ENCODE measurements around the gene VDR. TPM values are rescaled to one million over a fixed set of nuclear protein-coding genes. Genes with fewer than 3 reads are reported as not detected.

VDR gene
- total and polyA plus RNA-seq, 2 experiments from 2014 or later: 23.9 to 30.5 TPM

DNA sequence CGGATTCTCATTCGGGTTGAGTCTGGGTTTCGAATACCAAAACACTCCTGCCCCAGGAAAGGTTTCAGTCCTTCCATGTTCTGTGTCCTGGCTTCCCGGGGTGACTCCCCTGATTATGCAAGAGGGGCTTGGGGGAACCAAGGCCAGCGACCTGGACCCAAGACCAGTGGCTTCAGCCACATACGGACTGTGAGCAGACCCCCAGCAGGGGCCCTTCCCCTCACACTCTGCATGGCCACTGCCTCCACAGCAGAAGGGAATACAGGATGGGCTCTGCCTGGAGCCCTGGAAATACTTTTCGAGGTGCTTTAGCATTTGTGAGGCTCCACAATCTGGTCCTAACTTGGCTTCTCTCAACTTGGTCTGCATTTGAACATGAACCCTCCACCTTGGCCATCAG lies 104.2 kb downstream of the VDR start:
- H3K9me3 ChIP-seq (ENCODE audit: low read depth): no peaks in the 10 kb centered on the region
- DNase-seq: no peak
- peaks cover 90% of the 10 kb centered on the region for H3K79me2 ChIP-seq (ENCODE audit: insufficient read depth)
- in situ Hi-C loops (cut with MboI): no loop called here
- H3K9ac ChIP-seq: no peak overlapping the region; the same call in 1 of the 2 replicates
- H3K4me2 ChIP-seq (ENCODE audit: unreplicated experiment): no peak overlapping the region
- no peak for TF ChIP-seq EZH2 (IDR thresholded peaks at IDR 0.05; ENCODE audit: insufficient read depth, poor library complexity, severe bottlenecking)
- no peak for TF ChIP-seq EZH2phosphoT487 (IDR thresholded peaks at IDR 0.05; ENCODE audit: insufficient read depth, low read depth)
- peaks cover 12% of the 10 kb centered on the region; the same call in 1 of the 2 replicates for H4K20me1 ChIP-seq (ENCODE audit: insufficient read depth)
- H3K4me3 ChIP-seq: no peak overlapping the region
- no peak overlapping the region for H3K27ac ChIP-seq
- H3K27me3 ChIP-seq (replicated peaks; ENCODE audit: insufficient read depth): no peaks in the 10 kb centered on the region
- 64 to 72% methylated on average over 7 of the region's 7 CpGs for WGBS, 2 experiments (ENCODE audit: low coverage in 1 of 2, low lambda C conversion rate in 2 of 2, missing lambda C conversion rate in 2 of 2)
- no peaks in the 10 kb centered on the region; the same call in 1 of the 2 replicates for H3F3A ChIP-seq (ENCODE audit: insufficient read depth)
- no peaks in the 10 kb centered on the region for H3K9me2 ChIP-seq (ENCODE audit: insufficient read depth)
- H3K36me3 ChIP-seq (ENCODE audit: low read depth): peaks cover 7% of the 10 kb centered on the region; the same call in 1 of the 2 replicates
- H3K4me1 ChIP-seq (ENCODE audit: insufficient read depth): peaks cover 20% of the 10 kb centered on the region
- H2AFZ ChIP-seq: no peak overlapping the region

DNA sequence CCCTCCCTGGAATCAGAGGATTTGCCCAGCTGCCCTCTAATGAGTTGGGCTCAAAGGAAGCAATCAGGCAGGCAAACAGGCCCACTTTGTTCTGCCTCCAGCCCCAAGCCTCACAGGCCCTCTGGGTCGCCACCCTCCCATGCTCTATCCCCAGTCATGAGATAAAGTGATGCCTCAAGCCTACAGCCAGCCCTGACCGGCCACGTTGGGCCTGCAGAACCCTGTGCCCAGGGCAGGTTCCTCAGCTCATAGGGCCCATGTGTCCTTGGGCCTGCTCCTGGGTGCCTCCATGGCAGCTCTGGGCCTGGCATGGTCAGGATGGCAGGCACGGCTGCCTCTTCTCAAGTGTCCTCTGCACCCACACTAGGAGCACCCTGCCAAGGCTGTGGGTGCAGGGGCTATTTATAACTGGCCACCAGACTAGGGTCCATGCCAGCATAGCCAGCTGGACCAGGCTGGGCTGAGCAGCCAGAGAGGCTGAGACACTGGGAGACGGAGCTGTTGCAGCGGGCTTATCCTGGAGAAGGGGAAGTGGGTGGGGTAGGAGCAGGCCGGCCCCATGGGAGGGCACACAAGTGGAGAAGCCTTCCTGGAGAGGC lies 105.3 kb downstream of the VDR start:
- Histone ChIP-seq H3K4me1 (ENCODE audit: insufficient read depth) (peaks cover 15% of the 10 kb centered on the region), H3K9me2 (ENCODE audit: insufficient read depth) (no peaks in the 10 kb centered on the region), H3K27ac (peak overlapping the region; percentile 28), H3K4me3 (no peak overlapping the region), H3F3A (ENCODE audit: insufficient read depth) (no peaks in the 10 kb centered on the region; the same call in 1 of the 2 replicates), H3K9me3 (ENCODE audit: low read depth) (no peaks in the 10 kb centered on the region), H3K9ac (0 out of 2 replicates have a peak overlapping the region, but pooled peaks have one; percentile 3), H3K27me3 (replicated peaks; ENCODE audit: insufficient read depth) (no peaks in the 10 kb centered on the region), H2AFZ (no peak overlapping the region), H3K4me2 (ENCODE audit: unreplicated experiment) (no peak overlapping the region), H4K20me1 (ENCODE audit: insufficient read depth) (peaks cover 12% of the 10 kb centered on the region; the same call in 1 of the 2 replicates), H3K79me2 (ENCODE audit: insufficient read depth) (peaks cover 86% of the 10 kb centered on the region), H3K36me3 (ENCODE audit: low read depth) (peaks cover 14% of the 10 kb centered on the region; the same call in 1 of the 2 replicates)
- in situ Hi-C loops (cut with MboI): no loop called here
- WGBS, 2 experiments (ENCODE audit: low coverage in 1 of 2, low lambda C conversion rate in 2 of 2, missing lambda C conversion rate in 2 of 2): 61 to 67% methylated on average over 5 to 7 of the region's 7 CpGs
- TF ChIP-seq EZH2 (IDR thresholded peaks at IDR 0.05; ENCODE audit: insufficient read depth, poor library complexity, severe bottlenecking): no peak
- no peak for TF ChIP-seq EZH2phosphoT487 (IDR thresholded peaks at IDR 0.05; ENCODE audit: insufficient read depth, low read depth)
- peak; percentile 45 for DNase-seq

DNA sequence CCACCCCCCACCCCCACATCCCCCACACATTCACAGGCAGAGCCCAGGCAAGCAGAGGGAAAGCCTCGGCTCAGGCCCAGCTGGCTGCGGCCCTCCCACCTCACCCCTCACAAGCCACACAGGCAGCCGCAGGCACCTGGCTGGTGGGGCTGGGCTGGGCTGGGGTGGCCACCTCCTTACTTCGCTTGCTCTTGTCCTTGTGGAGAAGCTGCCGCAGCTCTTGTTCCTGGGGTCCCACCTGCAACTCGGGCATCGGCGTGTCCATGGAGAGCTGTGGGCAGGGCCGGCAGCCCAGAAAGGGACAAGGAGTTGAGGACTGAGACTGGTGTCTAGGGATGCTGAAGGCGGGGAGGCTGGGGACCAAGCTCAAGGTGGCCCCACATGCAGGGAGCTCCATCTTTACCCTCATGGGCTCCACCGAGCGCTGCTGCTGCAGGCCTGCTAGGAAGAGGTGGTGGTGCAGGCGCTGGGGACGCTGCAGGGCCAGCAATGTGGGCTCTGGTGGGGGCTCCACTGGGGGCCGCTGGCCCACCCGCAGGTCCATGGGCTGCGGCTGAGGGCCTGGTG lies 106.3 kb downstream of the VDR start:
- H4K20me1 ChIP-seq (ENCODE audit: insufficient read depth): peaks cover 12% of the 10 kb centered on the region; the same call in 1 of the 2 replicates
- H2AFZ ChIP-seq: no peak overlapping the region
- peaks cover 4% of the 10 kb centered on the region; the same call in 1 of the 2 replicates for H3F3A ChIP-seq (ENCODE audit: insufficient read depth)
- TF ChIP-seq EZH2 (IDR thresholded peaks at IDR 0.05; ENCODE audit: insufficient read depth, poor library complexity, severe bottlenecking): no peak
- no peak for TF ChIP-seq EZH2phosphoT487 (IDR thresholded peaks at IDR 0.05; ENCODE audit: insufficient read depth, low read depth)
- DNase-seq: no peak
- no peak overlapping the region for H3K4me3 ChIP-seq
- no peak overlapping the region for H3K27ac ChIP-seq
- peaks cover 15% of the 10 kb centered on the region for H3K4me1 ChIP-seq (ENCODE audit: insufficient read depth)
- no peaks in the 10 kb centered on the region for H3K9me2 ChIP-seq (ENCODE audit: insufficient read depth)
- H3K9me3 ChIP-seq (ENCODE audit: low read depth): no peaks in the 10 kb centered on the region
- H3K79me2 ChIP-seq (ENCODE audit: insufficient read depth): peaks cover 86% of the 10 kb centered on the region
- no peaks in the 10 kb centered on the region for H3K27me3 ChIP-seq (replicated peaks; ENCODE audit: insufficient read depth)
- WGBS, 2 experiments (ENCODE audit: low coverage in 1 of 2, low lambda C conversion rate in 2 of 2, missing lambda C conversion rate in 2 of 2): 81 to 87% methylated on average over 16 to 17 of the region's 17 CpGs
- peaks cover 17% of the 10 kb centered on the region; the same call in 1 of the 2 replicates for H3K36me3 ChIP-seq (ENCODE audit: low read depth)
- no peak overlapping the region for H3K4me2 ChIP-seq (ENCODE audit: unreplicated experiment)
- in situ Hi-C loops (cut with MboI): no loop called here
- H3K9ac ChIP-seq: no peak overlapping the region

DNA sequence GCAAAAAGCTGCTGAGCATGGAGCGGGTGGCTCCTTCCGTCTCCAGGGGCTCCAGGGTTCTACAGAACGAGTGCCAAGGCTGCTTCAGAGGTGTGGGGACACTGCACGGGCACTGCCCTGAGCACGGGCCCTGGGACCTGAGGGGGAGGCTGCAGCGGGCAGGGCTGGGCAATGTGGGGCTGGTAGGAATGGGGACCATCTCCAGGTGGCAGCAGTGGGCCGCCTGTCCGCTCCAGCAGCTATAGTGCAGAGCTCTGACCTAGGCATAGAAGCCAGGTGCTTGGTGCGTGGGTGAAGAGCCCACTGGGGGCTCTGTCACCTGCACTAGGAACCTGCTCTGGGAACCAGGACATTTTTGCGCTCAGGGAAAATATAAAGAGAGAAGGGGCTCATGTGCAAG lies 107.4 kb downstream of the VDR start:
- in situ Hi-C loops (cut with MboI): no loop called here
- TF ChIP-seq EZH2 (IDR thresholded peaks at IDR 0.05; ENCODE audit: insufficient read depth, poor library complexity, severe bottlenecking): no peak
- no peak for TF ChIP-seq EZH2phosphoT487 (IDR thresholded peaks at IDR 0.05; ENCODE audit: insufficient read depth, low read depth)
- no peak overlapping the region for H3K4me2 ChIP-seq (ENCODE audit: unreplicated experiment)

More for the DNA sequence above, 107.4 kb downstream of the VDR start:
- H4K20me1 ChIP-seq (ENCODE audit: insufficient read depth): peaks cover 12% of the 10 kb centered on the region; the same call in 1 of the 2 replicates
- H3K36me3 ChIP-seq (ENCODE audit: low read depth): peaks cover 19% of the 10 kb centered on the region
- peaks cover 82% of the 10 kb centered on the region for H3K79me2 ChIP-seq (ENCODE audit: insufficient read depth)
- no peaks in the 10 kb centered on the region for H3K27me3 ChIP-seq (replicated peaks; ENCODE audit: insufficient read depth)
- peaks cover 4% of the 10 kb centered on the region; the same call in 1 of the 2 replicates for H3F3A ChIP-seq (ENCODE audit: insufficient read depth)
- H3K9ac ChIP-seq: no peak overlapping the region
- 76 to 77% methylated on average over 10 of the region's 10 CpGs for WGBS, 2 experiments (ENCODE audit: low coverage in 1 of 2, low lambda C conversion rate in 2 of 2, missing lambda C conversion rate in 2 of 2)
- no peak overlapping the region for H3K4me3 ChIP-seq
- H3K27ac ChIP-seq: no peak overlapping the region
- H3K9me2 ChIP-seq (ENCODE audit: insufficient read depth): no peaks in the 10 kb centered on the region
- no peak overlapping the region for H2AFZ ChIP-seq
- peaks cover 13% of the 10 kb centered on the region for H3K4me1 ChIP-seq (ENCODE audit: insufficient read depth)
- DNase-seq: no peak
- H3K9me3 ChIP-seq (ENCODE audit: low read depth): no peaks in the 10 kb centered on the region

Data from GM23248 (cell line).